ENCODE results near the gene ZCCHC3.

Gene ZCCHC3

GRCh38 chr20:294602-295001 lies 2.8 kb upstream of the ZCCHC3 start:
- in situ Hi-C loops (cut with MboI; ENCODE audit: low sequenced_read_pairs), result no loop called here
- H3K4me1 ChIP-seq, result peaks cover 17% of the 10 kb centered on the region

GRCh38 chr20:295804-296203 lies 1.6 kb upstream of the ZCCHC3 start:
- no peak for DNase-seq (ENCODE audit: low spot score in 2 of 2)
- H3K4me1 ChIP-seq, result peaks cover 23% of the 10 kb centered on the region
- no peak overlapping the region for H3K4me3 ChIP-seq
- peaks cover 17% of the 10 kb centered on the region for H3K36me3 ChIP-seq (replicated peaks)
- peaks cover 2% of the 10 kb centered on the region; the same call in 1 of the 2 replicates for H3K9me3 ChIP-seq
- H3K27me3 ChIP-seq (ENCODE audit: low read depth), result no peaks in the 10 kb centered on the region
- in situ Hi-C loops (cut with MboI; ENCODE audit: low sequenced_read_pairs), result no loop called here

More at GRCh38 chr20:294602-295001, 2.8 kb upstream of the ZCCHC3 start:
- DNase-seq (ENCODE audit: low spot score in 2 of 2), result no peak
- Histone ChIP-seq H3K9me3 (no peaks in the 10 kb centered on the region; the same call in 1 of the 2 replicates), H3K4me3 (no peak overlapping the region), H3K27me3 (ENCODE audit: low read depth) (no peaks in the 10 kb centered on the region), H3K36me3 (replicated peaks) (peaks cover 5% of the 10 kb centered on the region)

- peak overlapping the region; percentile 63 for H3K4me3 ChIP-seq
- H3K27me3 ChIP-seq (ENCODE audit: low read depth), result no peaks in the 10 kb centered on the region
- H3K9me3 ChIP-seq, result peaks cover 2% of the 10 kb centered on the region; the same call in 1 of the 2 replicates
- DNase-seq (ENCODE audit: low spot score in 2 of 2), result peak in 1 of 2 experiments; percentile 58
- in situ Hi-C loops (cut with MboI; ENCODE audit: low sequenced_read_pairs), result no loop called here
- H3K4me1 ChIP-seq, result peaks cover 19% of the 10 kb centered on the region
- H3K36me3 ChIP-seq (replicated peaks), result peaks cover 17% of the 10 kb centered on the region
Measured at GRCh38 chr20:297925-298775, 780 bp downstream of the ZCCHC3 start.

GRCh38 chr20:298776-299391 lies 1.5 kb downstream of the ZCCHC3 start:
- H3K27me3 ChIP-seq (ENCODE audit: low read depth), result no peaks in the 10 kb centered on the region
- peak overlapping the region; percentile 63 for H3K4me3 ChIP-seq
- peaks cover 19% of the 10 kb centered on the region for H3K4me1 ChIP-seq
- in situ Hi-C loops (cut with MboI; ENCODE audit: low sequenced_read_pairs), result no loop called here
- no peak for DNase-seq (ENCODE audit: low spot score in 2 of 2)
- H3K36me3 ChIP-seq (replicated peaks), result peaks cover 17% of the 10 kb centered on the region
- H3K9me3 ChIP-seq, result peaks cover 2% of the 10 kb centered on the region; the same call in 1 of the 2 replicates

GRCh38 chr20:300345-300990 lies 3.1 kb downstream of the ZCCHC3 start:
- Histone ChIP-seq H3K27me3 (ENCODE audit: low read depth) (no peaks in the 10 kb centered on the region), H3K4me3 (peak overlapping the region; percentile 63), H3K36me3 (replicated peaks) (peaks cover 17% of the 10 kb centered on the region), H3K4me1 (peaks cover 19% of the 10 kb centered on the region), H3K9me3 (peaks cover 2% of the 10 kb centered on the region; the same call in 1 of the 2 replicates)
- in situ Hi-C loops (cut with MboI; ENCODE audit: low sequenced_read_pairs), result no loop called here
- DNase-seq (ENCODE audit: low spot score in 2 of 2), result peak; percentile 40 to 47

- in situ Hi-C loops (cut with MboI; ENCODE audit: low sequenced_read_pairs), result no loop called here
- DNase-seq (ENCODE audit: low spot score in 2 of 2), result no peak
Measured at GRCh38 chr20:301886-302848, 4.8 kb downstream of the ZCCHC3 start.

GRCh38 chr20:305745-306144 lies 8.4 kb downstream of the ZCCHC3 start:
- H3K27me3 ChIP-seq (ENCODE audit: low read depth), result no peaks in the 10 kb centered on the region
- peaks cover 11% of the 10 kb centered on the region for H3K4me1 ChIP-seq
- no peak for DNase-seq (ENCODE audit: low spot score in 2 of 2)
- H3K9me3 ChIP-seq, result no peaks in the 10 kb centered on the region
- peaks cover under 1% of the 10 kb centered on the region for H3K36me3 ChIP-seq (replicated peaks)
- H3K4me3 ChIP-seq, result no peak overlapping the region
- in situ Hi-C loops (cut with MboI; ENCODE audit: low sequenced_read_pairs), result no loop called here

More at GRCh38 chr20:301886-302848, 4.8 kb downstream of the ZCCHC3 start:
- Histone ChIP-seq H3K27me3 (ENCODE audit: low read depth) (no peaks in the 10 kb centered on the region), H3K4me1 (peaks cover 13% of the 10 kb centered on the region), H3K4me3 (no peak overlapping the region), H3K36me3 (replicated peaks) (peaks cover 17% of the 10 kb centered on the region), H3K9me3 (peaks cover 2% of the 10 kb centered on the region; the same call in 1 of the 2 replicates)

- H3K9me3 ChIP-seq, result no peaks in the 10 kb centered on the region
- no peak for DNase-seq (ENCODE audit: low spot score in 2 of 2)
- peaks cover 13% of the 10 kb centered on the region for H3K4me1 ChIP-seq
- in situ Hi-C loops (cut with MboI; ENCODE audit: low sequenced_read_pairs), result no loop called here
- H3K4me3 ChIP-seq, result no peak overlapping the region
- H3K27me3 ChIP-seq (ENCODE audit: low read depth), result no peaks in the 10 kb centered on the region
- H3K36me3 ChIP-seq (replicated peaks), result no peaks in the 10 kb centered on the region
Measured at GRCh38 chr20:308427-309038, 11.2 kb downstream of the ZCCHC3 start.

GRCh38 chr20:309306-309840 lies 12.0 kb downstream of the ZCCHC3 start:
- Histone ChIP-seq H3K4me3 (peak overlapping the region; percentile 26), H3K4me1 (peaks cover 13% of the 10 kb centered on the region), H3K36me3 (replicated peaks) (no peaks in the 10 kb centered on the region), H3K27me3 (ENCODE audit: low read depth) (no peaks in the 10 kb centered on the region), H3K9me3 (no peaks in the 10 kb centered on the region)
- in situ Hi-C loops (cut with MboI; ENCODE audit: low sequenced_read_pairs), result no loop called here
- no peak for DNase-seq (ENCODE audit: low spot score in 2 of 2)

GRCh38 chr20:309841-310644 lies 12.7 kb downstream of the ZCCHC3 start:
- Histone ChIP-seq H3K36me3 (replicated peaks) (no peaks in the 10 kb centered on the region), H3K4me3 (peak overlapping the region; percentile 26), H3K27me3 (ENCODE audit: low read depth) (no peaks in the 10 kb centered on the region), H3K9me3 (no peaks in the 10 kb centered on the region), H3K4me1 (peaks cover 13% of the 10 kb centered on the region)
- in situ Hi-C loops (cut with MboI; ENCODE audit: low sequenced_read_pairs), result no loop called here
- DNase-seq (ENCODE audit: low spot score in 2 of 2), result peak; percentile 98 to 99

GRCh38 chr20:310645-311044 lies 13.3 kb downstream of the ZCCHC3 start:
- H3K27me3 ChIP-seq (ENCODE audit: low read depth), result no peaks in the 10 kb centered on the region

GRCh38 chr20:311609-312008 lies 14.2 kb downstream of the ZCCHC3 start:
- Histone ChIP-seq H3K4me3 (no peak overlapping the region), H3K27me3 (ENCODE audit: low read depth) (no peaks in the 10 kb centered on the region), H3K36me3 (replicated peaks) (no peaks in the 10 kb centered on the region), H3K4me1 (peaks cover 13% of the 10 kb centered on the region), H3K9me3 (no peaks in the 10 kb centered on the region)
- in situ Hi-C loops (cut with MboI; ENCODE audit: low sequenced_read_pairs), result no loop called here
- DNase-seq (ENCODE audit: low spot score in 2 of 2), result no peak

More at GRCh38 chr20:310645-311044, 13.3 kb downstream of the ZCCHC3 start:
- no peaks in the 10 kb centered on the region for H3K9me3 ChIP-seq
- H3K36me3 ChIP-seq (replicated peaks), result no peaks in the 10 kb centered on the region
- DNase-seq (ENCODE audit: low spot score in 2 of 2), result no peak
- H3K4me3 ChIP-seq, result no peak overlapping the region
- H3K4me1 ChIP-seq, result peaks cover 13% of the 10 kb centered on the region
- in situ Hi-C loops (cut with MboI; ENCODE audit: low sequenced_read_pairs), result no loop called here
